Stimulated activated CD8-positive, alpha-beta memory T cell treated with anti-CD3 and anti-CD28 coated beads, Interleukin-2, amount 100 ng/mL, for 1 hour (primary cell): ENCODE measurements around the gene DHH.
"Not testable (repeated sequence)": the region's sequence is repeated elsewhere in the genome, so short reads cannot be mapped to it uniquely, and the experiment has no call there.

ENCODE experiments used
- DNase-seq, 2 donors: peaks; one replicate each; pipeline ENCODE4 v3.0.0-alpha.2; 2020; ENCODE audit warnings: low read depth in 2 of 2

Gene DHH

GRCh38 chr12:49094160-49094974, at the start of gene DHH:
Gene DHH (minus strand): TSS chr12:49094801. CDS start chr12:49094512, 289 bp downstream.
- no peak for DNase-seq

- DNase-seq, result no peak
These were observed 49.8 kb upstream of the DHH start for GRCh38 chr12:49144384-49144783.

GRCh38 chr12:49138999-49139398, 44.4 kb upstream of the DHH start:
- no peak for DNase-seq

GRCh38 chr12:49138587-49138986, 44.0 kb upstream of the DHH start:
- DNase-seq, result no peak

- DNase-seq, result no peak
These were observed 42.9 kb upstream of the DHH start for GRCh38 chr12:49137476-49137875.

GRCh38 chr12:49136997-49137396, 42.4 kb upstream of the DHH start:
- DNase-seq, result not testable (repeated sequence)

GRCh38 chr12:49133590-49133989, 39.0 kb upstream of the DHH start:
- no peak for DNase-seq

GRCh38 chr12:49133014-49133413, 38.4 kb upstream of the DHH start:
- no peak for DNase-seq

- no peak for DNase-seq
These were observed 37.4 kb upstream of the DHH start for GRCh38 chr12:49131894-49132461.

- DNase-seq, result peak; percentile 84 to 88
These were observed 36.7 kb upstream of the DHH start, which contains the start of gene TUBA1B for GRCh38 chr12:49131051-49131893. Gene TUBA1B (minus strand): TSS chr12:49131395. CDS start chr12:49131300, 95 bp downstream.

GRCh38 chr12:49130151-49131050, 35.8 kb upstream of the DHH start:
- peak; percentile 86 to 88 for DNase-seq

GRCh38 chr12:49129332-49130150, 34.9 kb upstream of the DHH start:
- DNase-seq, result no peak

GRCh38 chr12:49127971-49128370, 33.4 kb upstream of the DHH start:
- not testable (repeated sequence) for DNase-seq

GRCh38 chr12:49126852-49127763, 32.5 kb upstream of the DHH start:
- DNase-seq, result no peak

GRCh38 chr12:49121047-49121696, 26.6 kb upstream of the DHH start:
- no peak for DNase-seq

- no peak for DNase-seq
These were observed 16.6 kb upstream of the DHH start for GRCh38 chr12:49111206-49111605.

- DNase-seq, result peak; percentile 89 to 94
These were observed 16.0 kb upstream of the DHH start, which contains the start of gene LMBR1L for GRCh38 chr12:49110464-49111155. Gene LMBR1L (minus strand): TSS chr12:49110847. CDS start chr12:49110555, 292 bp downstream.
